Measurements from ENCODE around the gene ANKRD24. TPM values are rescaled to one million over a fixed set of nuclear protein-coding genes. Genes with fewer than 3 reads are reported as not detected.
A peak's percentile ranks its signal among the peaks of the same experiment; 100 is the strongest.
"Not testable (repeated sequence)": the region's sequence is repeated elsewhere in the genome, so short reads cannot be mapped to it uniquely, and the experiment has no call there.

ANKRD24 gene
- total RNA-seq, 1 donor from 2014 or later, result 0.15 TPM

- no peak overlapping the region for H3K27ac Mint-ChIP-seq
- Histone ChIP-seq H3K4me1 (no peaks in the 10 kb centered on the region), H2AFZ (replicated peaks) (no peak overlapping the region), H3K27ac (no peak overlapping the region), H4K20me1 (ENCODE audit: low read depth) (no peaks in the 10 kb centered on the region), H3K4me2 (no peak overlapping the region), H3K4me3 (no peak overlapping the region), H3F3A (ENCODE audit: low read depth) (peaks cover 5% of the 10 kb centered on the region), H3K79me2 (ENCODE audit: low read depth) (no peaks in the 10 kb centered on the region), H3K9ac (no peak overlapping the region), H3K9me3 (ENCODE audit: low read depth) (no peaks in the 10 kb centered on the region), H3K27me3 (no peaks in the 10 kb centered on the region), H3K36me3 (no peaks in the 10 kb centered on the region)
- H3K4me3 Mint-ChIP-seq, result no peak overlapping the region
- DNase-seq (ENCODE audit: low spot score), result no peak
- peaks cover 3% of the 10 kb centered on the region for H3K4me1 Mint-ChIP-seq
- H3K9me3 Mint-ChIP-seq, result no peaks in the 10 kb centered on the region
- TF ChIP-seq EZH2phosphoT487 (IDR thresholded peaks at IDR 0.05) (no peak), CTCF (IDR thresholded peaks at IDR 0.05) (no peak), EZH2 (IDR thresholded peaks at IDR 0.05) (no peak)
- no peaks in the 10 kb centered on the region for H3K36me3 Mint-ChIP-seq
- H3K27me3 Mint-ChIP-seq (ENCODE audit: insufficient read depth, low read depth), result peaks cover 5% of the 10 kb centered on the region
Measured at GRCh38 chr19:4227771-4228170, 45.3 kb downstream of the ANKRD24 start.

GRCh38 chr19:4228765-4229178 lies 46.3 kb downstream of the ANKRD24 start:
- H3K4me3 ChIP-seq, result no peak overlapping the region
- H3K9ac ChIP-seq, result no peak overlapping the region
- TF ChIP-seq CTCF (IDR thresholded peaks at IDR 0.05) (no peak), EZH2phosphoT487 (IDR thresholded peaks at IDR 0.05) (no peak), EZH2 (IDR thresholded peaks at IDR 0.05) (no peak)
- Mint-ChIP-seq H3K9me3 (no peaks in the 10 kb centered on the region), H3K4me3 (no peak overlapping the region), H3K27me3 (ENCODE audit: insufficient read depth, low read depth) (peaks cover 11% of the 10 kb centered on the region), H3K4me1 (peaks cover 3% of the 10 kb centered on the region), H3K27ac (no peak overlapping the region), H3K36me3 (no peaks in the 10 kb centered on the region)
- no peaks in the 10 kb centered on the region for H3K36me3 ChIP-seq
- no peaks in the 10 kb centered on the region for H3K79me2 ChIP-seq (ENCODE audit: low read depth)
- no peaks in the 10 kb centered on the region for H3K27me3 ChIP-seq
- DNase-seq (ENCODE audit: low spot score), result no peak
- no peaks in the 10 kb centered on the region for H3K4me1 ChIP-seq
- no peaks in the 10 kb centered on the region for H3K9me3 ChIP-seq (ENCODE audit: low read depth)
- no peak overlapping the region for H3K4me2 ChIP-seq
- H4K20me1 ChIP-seq (ENCODE audit: low read depth), result no peaks in the 10 kb centered on the region
- H3F3A ChIP-seq (ENCODE audit: low read depth), result peaks cover 5% of the 10 kb centered on the region
- H2AFZ ChIP-seq (replicated peaks), result no peak overlapping the region
- H3K27ac ChIP-seq, result no peak overlapping the region

- no peak within 1 kb of the TSS for H3K27ac ChIP-seq
- no peak within 1 kb of the TSS for H2AFZ ChIP-seq (replicated peaks)
- no peaks in the 10 kb centered on the region for H3K79me2 ChIP-seq (ENCODE audit: low read depth)
- H3K27me3 ChIP-seq, result no peaks in the 10 kb centered on the region
- H3K4me1 ChIP-seq, result no peaks in the 10 kb centered on the region
- no peaks in the 10 kb centered on the region for H4K20me1 ChIP-seq (ENCODE audit: low read depth)
- no peaks in the 10 kb centered on the region for H3K36me3 ChIP-seq
- TF ChIP-seq EZH2phosphoT487 (IDR thresholded peaks at IDR 0.05) (no peak), CTCF (IDR thresholded peaks at IDR 0.05) (no peak), EZH2 (IDR thresholded peaks at IDR 0.05) (no peak)
- H3K4me2 ChIP-seq, result no peak within 1 kb of the TSS
- Mint-ChIP-seq H3K27me3 (ENCODE audit: insufficient read depth, low read depth) (peaks cover 11% of the 10 kb centered on the region), H3K4me1 (peaks cover 3% of the 10 kb centered on the region), H3K27ac (no peak within 1 kb of the TSS), H3K4me3 (no peak within 1 kb of the TSS), H3K36me3 (no peaks in the 10 kb centered on the region), H3K9me3 (no peaks in the 10 kb centered on the region)
- DNase-seq (ENCODE audit: low spot score), result no peak
- H3K9me3 ChIP-seq (ENCODE audit: low read depth), result no peaks in the 10 kb centered on the region
- H3K9ac ChIP-seq, result no peak within 1 kb of the TSS
- no peak within 1 kb of the TSS for H3K4me3 ChIP-seq
- H3F3A ChIP-seq (ENCODE audit: low read depth), result peaks cover 5% of the 10 kb centered on the region
Measured at GRCh38 chr19:4229179-4229931, 46.9 kb downstream of the ANKRD24 start, which contains the start of gene EBI3. Gene EBI3 (plus strand): TSS chr19:4229523. CDS start chr19:4229551, 28 bp downstream.

- not testable (repeated sequence) for H2AFZ ChIP-seq (replicated peaks); H3K79me2 ChIP-seq (ENCODE audit: low read depth); H3K4me3 Mint-ChIP-seq; H3K4me3 ChIP-seq; H3K4me1 ChIP-seq; H4K20me1 ChIP-seq (ENCODE audit: low read depth); H3K9me3 Mint-ChIP-seq; H3K9me3 ChIP-seq (ENCODE audit: low read depth); DNase-seq (ENCODE audit: low spot score); H3K27me3 ChIP-seq; H3K9ac ChIP-seq; H3K36me3 Mint-ChIP-seq; H3K4me1 Mint-ChIP-seq; H3K36me3 ChIP-seq; H3K4me2 ChIP-seq; H3K27ac ChIP-seq; H3K27ac Mint-ChIP-seq; H3F3A ChIP-seq (ENCODE audit: low read depth)
- H3K27me3 Mint-ChIP-seq (ENCODE audit: insufficient read depth, low read depth), result peaks cover 14% of the 10 kb centered on the region
Measured at GRCh38 chr19:4230237-4230636, 47.7 kb downstream of the ANKRD24 start.

GRCh38 chr19:4231521-4231920 lies 49.0 kb downstream of the ANKRD24 start:
- not testable (repeated sequence) for H3K27ac ChIP-seq; H3F3A ChIP-seq (ENCODE audit: low read depth); H3K9ac ChIP-seq; H3K4me3 ChIP-seq; H3K4me1 Mint-ChIP-seq; H3K9me3 Mint-ChIP-seq; H3K79me2 ChIP-seq (ENCODE audit: low read depth); H3K4me2 ChIP-seq; H3K4me1 ChIP-seq; DNase-seq (ENCODE audit: low spot score); H2AFZ ChIP-seq (replicated peaks); H3K36me3 ChIP-seq; H3K4me3 Mint-ChIP-seq; H3K36me3 Mint-ChIP-seq; H3K27ac Mint-ChIP-seq; H4K20me1 ChIP-seq (ENCODE audit: low read depth); H3K9me3 ChIP-seq (ENCODE audit: low read depth); H3K27me3 ChIP-seq
- H3K27me3 Mint-ChIP-seq (ENCODE audit: insufficient read depth, low read depth), result peaks cover 13% of the 10 kb centered on the region

- not testable (repeated sequence) for H3K4me2 ChIP-seq; H3K79me2 ChIP-seq (ENCODE audit: low read depth); H3K9ac ChIP-seq; DNase-seq (ENCODE audit: low spot score); H3K4me1 ChIP-seq; H3K27me3 ChIP-seq; H2AFZ ChIP-seq (replicated peaks); H3K9me3 ChIP-seq (ENCODE audit: low read depth); H3K36me3 Mint-ChIP-seq; H3K27ac ChIP-seq; H3K27ac Mint-ChIP-seq; H3K4me1 Mint-ChIP-seq; H3K9me3 Mint-ChIP-seq; H4K20me1 ChIP-seq (ENCODE audit: low read depth); H3K4me3 ChIP-seq; H3F3A ChIP-seq (ENCODE audit: low read depth); H3K36me3 ChIP-seq
- Mint-ChIP-seq H3K4me3 (peak overlapping the region; percentile 38), H3K27me3 (ENCODE audit: insufficient read depth, low read depth) (peaks cover 13% of the 10 kb centered on the region)
Measured at GRCh38 chr19:4232139-4232538, 49.6 kb downstream of the ANKRD24 start.

Measured in neural progenitor cell (in vitro differentiated cells).